ENCODE results near the gene SLC35F1. TPM values are rescaled to one million over a fixed set of nuclear protein-coding genes. Genes with fewer than 3 reads are reported as not detected.
"Not testable (repeated sequence)": the region's sequence is repeated elsewhere in the genome, so short reads cannot be mapped to it uniquely, and the experiment has no call there.

The SLC35F1 gene
- total RNA-seq, 2 donors from 2014 or later, result 1.1 to 1.3 TPM

GRCh38 chr6:117960877-117961276 lies 53.8 kb downstream of the SLC35F1 start:
- H3K4me3 ChIP-seq, result no peak overlapping the region
- no peak overlapping the region for H3K27ac ChIP-seq
- H3K27me3 ChIP-seq, result no peaks in the 10 kb centered on the region
- no peaks in the 10 kb centered on the region for H3K36me3 ChIP-seq
- DNase-seq (ENCODE audit: low spot score), result no peak
- peaks cover 0 to 9% of the 10 kb centered on the region in 2 donors for H3K9me3 ChIP-seq
- TF ChIP-seq CTCF (IDR thresholded peaks at IDR 0.05), result no peak
- H3K4me1 ChIP-seq, result no peaks in the 10 kb centered on the region

GRCh38 chr6:117961301-117961700 lies 54.2 kb downstream of the SLC35F1 start:
- no peak for TF ChIP-seq CTCF (IDR thresholded peaks at IDR 0.05)
- H3K27ac ChIP-seq, result no peak overlapping the region
- no peak overlapping the region for H3K4me3 ChIP-seq
- H3K27me3 ChIP-seq, result no peaks in the 10 kb centered on the region
- H3K4me1 ChIP-seq, result no peaks in the 10 kb centered on the region
- no peaks in the 10 kb centered on the region for H3K36me3 ChIP-seq
- DNase-seq (ENCODE audit: low spot score), result no peak
- H3K9me3 ChIP-seq, result peaks cover 0 to 9% of the 10 kb centered on the region in 2 donors

GRCh38 chr6:117965763-117966162 lies 58.7 kb downstream of the SLC35F1 start:
- not testable (repeated sequence) for H3K4me1 ChIP-seq; H3K27ac ChIP-seq; H3K36me3 ChIP-seq; H3K4me3 ChIP-seq; DNase-seq (ENCODE audit: low spot score); H3K9me3 ChIP-seq; H3K27me3 ChIP-seq

GRCh38 chr6:117971637-117972036 lies 64.6 kb downstream of the SLC35F1 start:
- no peaks in the 10 kb centered on the region for H3K9me3 ChIP-seq
- no peaks in the 10 kb centered on the region for H3K36me3 ChIP-seq
- H3K4me1 ChIP-seq, result peaks cover 0 to 7% of the 10 kb centered on the region in 2 donors
- no peak overlapping the region for H3K27ac ChIP-seq
- no peak for DNase-seq (ENCODE audit: low spot score)
- no peak for TF ChIP-seq CTCF (IDR thresholded peaks at IDR 0.05)
- no peak overlapping the region for H3K4me3 ChIP-seq
- no peaks in the 10 kb centered on the region for H3K27me3 ChIP-seq

- H3K4me3 ChIP-seq, result no peak overlapping the region
- H3K27me3 ChIP-seq, result no peaks in the 10 kb centered on the region
- peaks cover 0 to 7% of the 10 kb centered on the region in 2 donors for H3K4me1 ChIP-seq
- DNase-seq (ENCODE audit: low spot score), result no peak
- no peaks in the 10 kb centered on the region for H3K36me3 ChIP-seq
- TF ChIP-seq CTCF (IDR thresholded peaks at IDR 0.05), result no peak
- H3K27ac ChIP-seq, result no peak overlapping the region
- H3K9me3 ChIP-seq, result no peaks in the 10 kb centered on the region
Measured at GRCh38 chr6:117974914-117975627, 68.0 kb downstream of the SLC35F1 start.

GRCh38 chr6:117976030-117976651 lies 69.1 kb downstream of the SLC35F1 start:
- DNase-seq (ENCODE audit: low spot score), result no peak
- Histone ChIP-seq H3K27me3 (no peaks in the 10 kb centered on the region), H3K27ac (no peak overlapping the region), H3K9me3 (no peaks in the 10 kb centered on the region), H3K4me3 (no peak overlapping the region), H3K4me1 (peaks cover 0 to 7% of the 10 kb centered on the region in 2 donors), H3K36me3 (no peaks in the 10 kb centered on the region)
- TF ChIP-seq CTCF (IDR thresholded peaks at IDR 0.05), result peak; percentile 63 to 79
